Neuronal stem cell (in vitro differentiated cells): ENCODE data around the gene NFKB2.
A peak's percentile ranks its signal among the peaks of the same experiment; 100 is the strongest.

Experiments used
- DNase-seq: peaks from one replicate; pipeline ENCODE4 v3.0.0-alpha.2; 2013; ENCODE audit warnings: low spot score
- H2AFZ ChIP-seq: one replicate; pipeline ENCODE4 v1.6.1; 2013; ENCODE audit warnings: mild to moderate bottlenecking, low read length, inconsistent platforms
- H2AK5ac ChIP-seq: 2 replicates; pipeline ENCODE4 v1.6.1; 2013; ENCODE audit warnings: low read depth, mild to moderate bottlenecking, inconsistent platforms, low read length, moderate library complexity, mixed read lengths
- H2BK120ac ChIP-seq: 2 replicates; pipeline ENCODE4 v1.6.1; 2013; ENCODE audit warnings: low read depth, mild to moderate bottlenecking, inconsistent platforms, low read length, moderate library complexity, mixed read lengths
- H2BK12ac ChIP-seq: one replicate; pipeline ENCODE4 v1.6.1; 2013; ENCODE audit warnings: low read length, inconsistent platforms
- H2BK15ac ChIP-seq: 2 replicates; pipeline ENCODE4 v1.6.1; 2013; ENCODE audit warnings: mild to moderate bottlenecking, low read length, inconsistent platforms, mixed read lengths
- H2BK5ac ChIP-seq: one replicate; pipeline ENCODE4 v1.6.1; 2013; ENCODE audit warnings: inconsistent platforms, mild to moderate bottlenecking, low read length, moderate library complexity
- H3K14ac ChIP-seq: one replicate; pipeline ENCODE4 v1.6.1; 2013; ENCODE audit warnings: low read length, inconsistent platforms
- H3K18ac ChIP-seq: 2 replicates; pipeline ENCODE4 v1.6.1; 2013; ENCODE audit warnings: low read length, inconsistent platforms
- H3K23ac ChIP-seq: 2 replicates; pipeline ENCODE4 v1.6.1; 2013; ENCODE audit warnings: low read depth, mild to moderate bottlenecking, mixed read lengths, low read length, inconsistent platforms; ENCODE audit not compliant: poor library complexity
- H3K27ac ChIP-seq: replicated peaks from 3 replicates; pipeline ENCODE4 v1.5.1; 2013; ENCODE audit warnings: low read length, inconsistent platforms
- H3K27me3 ChIP-seq, 3 experiments: 2 replicates each; pipeline ENCODE4 v1.6.1; 2013; ENCODE audit warnings: low read length in 3 of 3, mild to moderate bottlenecking in 2 of 3, inconsistent platforms in 1 of 3, low read depth in 1 of 3, mixed read lengths in 1 of 3, moderate library complexity in 1 of 3; ENCODE audit not compliant: control insufficient read depth in 3 of 3, insufficient read depth in 3 of 3
- H3K36me3 ChIP-seq, 2 donors: replicated peaks in 1 of 2; 2 replicates each; pipeline ENCODE4 v1.6.1; 2013; ENCODE audit warnings: low read length in 2 of 2; ENCODE audit not compliant: control insufficient read depth in 2 of 2, insufficient read depth in 2 of 2
- H3K4ac ChIP-seq: 2 replicates; pipeline ENCODE4 v1.6.1; 2013; ENCODE audit warnings: inconsistent platforms, mild to moderate bottlenecking, low read length, moderate library complexity
- H3K4me1 ChIP-seq, 2 donors: 1 replicate in 1 of 2; 2 replicates in 1 of 2; pipeline ENCODE4 v1.6.1; 2013; ENCODE audit warnings: low read length in 2 of 2, low read depth in 1 of 2; ENCODE audit not compliant: control insufficient read depth in 2 of 2, insufficient read depth in 1 of 2
- H3K4me2 ChIP-seq: one replicate; pipeline ENCODE4 v1.6.1; 2013; ENCODE audit warnings: mild to moderate bottlenecking, low read length, inconsistent platforms; ENCODE audit not compliant: insufficient read depth, poor library complexity, severe bottlenecking
- H3K4me3 ChIP-seq, 2 donors: 2 replicates each; pipeline ENCODE4 v1.5.1; 2013; ENCODE audit warnings: low read length in 2 of 2, mild to moderate bottlenecking in 2 of 2, inconsistent platforms in 1 of 2, moderate library complexity in 1 of 2
- H3K79me1 ChIP-seq: one replicate; pipeline ENCODE4 v1.6.1; 2013; ENCODE audit warnings: low read depth, mild to moderate bottlenecking, inconsistent platforms, low read length, moderate library complexity
- H3K9ac ChIP-seq: one replicate; pipeline ENCODE4 v1.6.1; 2013; ENCODE audit warnings: mild to moderate bottlenecking, low read depth, low read length, inconsistent platforms; ENCODE audit not compliant: poor library complexity
- H3K9me3 ChIP-seq, 2 donors: replicated peaks in 1 of 2; 2 replicates each; pipeline versions ENCODE3 to v1.6.1; 2013; ENCODE audit warnings: low read length in 2 of 2, mild to moderate bottlenecking in 2 of 2, inconsistent platforms in 1 of 2, low read depth in 1 of 2, mixed read lengths in 1 of 2, moderate library complexity in 1 of 2; ENCODE audit not compliant: control insufficient read depth in 2 of 2, insufficient read depth in 1 of 2
- H4K8ac ChIP-seq: one replicate; pipeline ENCODE4 v1.6.1; 2013; ENCODE audit warnings: low read depth, mild to moderate bottlenecking, inconsistent platforms, low read length, moderate library complexity
- H4K91ac ChIP-seq: one replicate; pipeline ENCODE4 v1.6.1; 2013; ENCODE audit warnings: low read length, low read depth, mild to moderate bottlenecking, inconsistent platforms; ENCODE audit not compliant: poor library complexity
- WGBS, 2 donors: extraction: QIAGEN DNeasy Blood & Tissue Kit; methylation state at CpG; one replicate each; pipeline ENCODE4 v1.1.7; 2013; ENCODE audit warnings: missing lambda C conversion rate in 2 of 2, mixed read lengths in 1 of 2; ENCODE audit not compliant: insufficient read length in 2 of 2, insufficient replicate concordance in 1 of 2; ENCODE audit errors: extremely low coverage in 2 of 2; 5-methylcytosine and 5-hydroxymethylcytosine counted together

Gene NFKB2

GRCh38 chr10:102379383-102379782, 16.1 kb upstream of the NFKB2 start:
- no peak overlapping the region for H2BK120ac ChIP-seq
- no peak overlapping the region for H3K14ac ChIP-seq
- no peak overlapping the region for H3K9ac ChIP-seq
- no peaks in the 10 kb centered on the region for H3K4me1 ChIP-seq
- no peak overlapping the region for H4K91ac ChIP-seq
- H2BK15ac ChIP-seq, result no peak overlapping the region
- H3K27me3 ChIP-seq, result no peaks in the 10 kb centered on the region
- no peak overlapping the region for H3K4ac ChIP-seq
- no peak overlapping the region for H2BK5ac ChIP-seq
- no peaks in the 10 kb centered on the region for H3K79me1 ChIP-seq
- H3K4me3 ChIP-seq, result no peak overlapping the region
- H3K9me3 ChIP-seq, result peaks cover 0 to 2% of the 10 kb centered on the region in 2 donors
- no peak overlapping the region for H3K4me2 ChIP-seq
- H2AFZ ChIP-seq, result no peak overlapping the region
- H2AK5ac ChIP-seq, result no peak overlapping the region
- H3K23ac ChIP-seq, result no peak overlapping the region
- H2BK12ac ChIP-seq, result no peak overlapping the region
- H3K18ac ChIP-seq, result no peak overlapping the region
- DNase-seq, result no peak
- peaks cover 46 to 76% of the 10 kb centered on the region in 2 donors for H3K36me3 ChIP-seq
- no peak overlapping the region for H3K27ac ChIP-seq
- H4K8ac ChIP-seq, result no peak overlapping the region
- no CpG with 5 or more reads among the region's 6 CpGs for WGBS, 2 donors

DNA sequence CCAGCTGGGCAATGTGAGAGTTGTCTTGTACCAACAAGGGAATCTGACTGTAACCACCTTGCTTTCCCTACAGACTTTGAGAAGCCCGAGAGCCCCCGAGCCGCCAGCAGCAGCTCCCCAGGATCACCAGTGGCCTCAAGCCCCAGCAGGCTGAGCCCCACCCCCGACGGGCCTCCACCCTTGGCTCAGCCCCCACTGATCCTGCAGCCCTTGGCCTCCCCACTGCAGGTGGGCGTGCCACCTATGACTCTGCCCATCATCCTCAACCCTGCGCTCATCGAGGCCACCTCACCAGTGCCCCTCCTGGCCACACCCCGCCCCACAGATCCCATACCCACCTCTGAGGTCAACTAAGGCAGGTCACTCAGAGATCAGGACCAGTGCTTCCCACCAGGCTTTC, 13.5 kb upstream of the NFKB2 start:
- H3K18ac ChIP-seq, result peak overlapping the region; percentile 28
- no peak overlapping the region for H2AK5ac ChIP-seq
- H2AFZ ChIP-seq, result no peak overlapping the region
- no peak overlapping the region for H2BK12ac ChIP-seq
- H3K23ac ChIP-seq, result no peak overlapping the region
- peaks cover 30 to 52% of the 10 kb centered on the region in 2 donors for H3K36me3 ChIP-seq
- no peak overlapping the region for H4K91ac ChIP-seq
- no peak overlapping the region for H2BK120ac ChIP-seq
- no peaks in the 10 kb centered on the region for H3K9me3 ChIP-seq
- H3K4me3 ChIP-seq, result no peak overlapping the region
- no peak overlapping the region for H2BK5ac ChIP-seq
- H4K8ac ChIP-seq, result no peak overlapping the region
- H3K4me1 ChIP-seq, result no peaks in the 10 kb centered on the region
- H3K9ac ChIP-seq, result no peak overlapping the region
- H3K27me3 ChIP-seq, result peaks cover 0 to under 1% (median 0%) of the 10 kb centered on the region in 3 experiments
- H3K14ac ChIP-seq, result no peak overlapping the region
- no CpG with 5 or more reads among the region's 9 CpGs for WGBS, 2 donors
- H3K27ac ChIP-seq, result no peak overlapping the region
- H3K79me1 ChIP-seq, result no peaks in the 10 kb centered on the region
- no peak overlapping the region for H3K4ac ChIP-seq
- H3K4me2 ChIP-seq, result no peak overlapping the region
- no peak overlapping the region for H2BK15ac ChIP-seq
- DNase-seq, result no peak

DNA sequence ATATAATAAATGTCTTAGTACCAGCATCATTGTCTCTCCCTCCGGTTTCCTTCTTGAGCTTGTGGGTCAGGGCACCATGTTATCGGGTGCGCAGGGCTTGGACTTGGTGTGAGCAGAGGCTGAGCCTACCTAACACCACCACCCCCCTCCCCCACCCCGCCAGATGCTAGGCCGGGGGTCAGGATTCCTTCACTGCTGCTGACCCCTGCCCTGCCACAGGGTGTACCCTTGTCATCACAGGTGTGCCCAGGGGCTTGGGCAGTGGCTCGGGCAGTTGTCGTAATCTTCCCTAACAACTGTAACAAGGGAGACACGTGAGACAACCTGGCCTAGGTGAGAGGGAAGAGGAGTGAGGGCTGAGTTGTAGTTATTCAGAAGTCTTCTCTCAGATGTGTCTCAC, 12.6 kb upstream of the NFKB2 start:
- no peak overlapping the region for H2BK5ac ChIP-seq
- no peaks in the 10 kb centered on the region for H3K79me1 ChIP-seq
- no peaks in the 10 kb centered on the region for H3K9me3 ChIP-seq
- H3K9ac ChIP-seq, result no peak overlapping the region
- no peak overlapping the region for H2BK15ac ChIP-seq
- H3K4me3 ChIP-seq, result no peak overlapping the region
- no CpG with 5 or more reads among the region's 8 CpGs for WGBS, 2 donors
- H3K4ac ChIP-seq, result no peak overlapping the region
- H2BK12ac ChIP-seq, result no peak overlapping the region
- no peak overlapping the region for H2AFZ ChIP-seq
- peaks cover 0 to 2% (median 0%) of the 10 kb centered on the region in 3 experiments for H3K27me3 ChIP-seq
- H3K23ac ChIP-seq, result no peak overlapping the region
- H3K14ac ChIP-seq, result no peak overlapping the region
- H3K27ac ChIP-seq, result no peak overlapping the region
- H3K36me3 ChIP-seq, result peaks cover 29 to 50% of the 10 kb centered on the region in 2 donors
- H3K4me2 ChIP-seq, result no peak overlapping the region
- no peak overlapping the region for H3K18ac ChIP-seq
- H2AK5ac ChIP-seq, result no peak overlapping the region
- H4K91ac ChIP-seq, result no peak overlapping the region
- H4K8ac ChIP-seq, result no peak overlapping the region
- no peaks in the 10 kb centered on the region for H3K4me1 ChIP-seq
- no peak overlapping the region for H2BK120ac ChIP-seq
- no peak for DNase-seq

DNA sequence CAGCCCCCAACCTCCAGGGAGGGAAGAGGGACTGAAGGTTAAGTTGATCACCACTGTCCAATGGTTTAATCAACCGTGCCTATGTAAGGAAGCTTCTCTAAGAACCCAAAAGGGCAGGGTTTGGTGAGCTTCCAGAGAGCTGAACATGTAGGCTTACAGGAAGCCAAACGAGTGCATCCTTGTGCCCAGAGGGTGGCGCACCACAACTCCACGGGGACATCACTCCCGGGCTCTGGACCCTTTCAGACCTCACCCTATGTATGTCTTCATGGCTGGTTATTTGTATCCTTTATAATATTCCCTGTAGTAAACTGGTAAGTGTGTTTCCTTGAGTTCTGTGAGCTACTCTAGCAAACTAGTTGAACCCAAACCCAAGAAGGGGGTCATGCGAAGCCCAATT, 11.5 kb upstream of the NFKB2 start:
- H3K4me3 ChIP-seq, result no peak overlapping the region
- H2AFZ ChIP-seq, result no peak overlapping the region
- no peak overlapping the region for H2BK5ac ChIP-seq
- H2BK120ac ChIP-seq, result no peak overlapping the region
- no peak overlapping the region for H3K9ac ChIP-seq
- H4K91ac ChIP-seq, result no peak overlapping the region
- H2BK15ac ChIP-seq, result no peak overlapping the region
- peaks cover 27 to 40% of the 10 kb centered on the region in 2 donors for H3K36me3 ChIP-seq
- H3K14ac ChIP-seq, result no peak overlapping the region
- peaks cover 0 to 2% (median 0%) of the 10 kb centered on the region in 3 experiments for H3K27me3 ChIP-seq
- no peak overlapping the region for H3K4ac ChIP-seq
- H3K27ac ChIP-seq, result no peak overlapping the region
- no peaks in the 10 kb centered on the region for H3K4me1 ChIP-seq
- no CpG with 5 or more reads among the region's 6 CpGs for WGBS, 2 donors
- no peak overlapping the region for H4K8ac ChIP-seq
- H3K9me3 ChIP-seq, result no peaks in the 10 kb centered on the region
- H3K23ac ChIP-seq, result no peak overlapping the region
- H3K79me1 ChIP-seq, result no peaks in the 10 kb centered on the region
- no peak overlapping the region for H2BK12ac ChIP-seq
- DNase-seq, result no peak
- H2AK5ac ChIP-seq, result no peak overlapping the region
- H3K4me2 ChIP-seq, result no peak overlapping the region
- no peak overlapping the region for H3K18ac ChIP-seq
